NCI-H1417 treated with DMSO at 0.1 percent for 48 hours (cell line): ENCODE results near the gene M1AP.

Experiments
- DNase-seq: peaks from one replicate; lab custom pipeline; 2025; lab: John Stamatoyannopoulos, UW

Gene M1AP

DNA sequence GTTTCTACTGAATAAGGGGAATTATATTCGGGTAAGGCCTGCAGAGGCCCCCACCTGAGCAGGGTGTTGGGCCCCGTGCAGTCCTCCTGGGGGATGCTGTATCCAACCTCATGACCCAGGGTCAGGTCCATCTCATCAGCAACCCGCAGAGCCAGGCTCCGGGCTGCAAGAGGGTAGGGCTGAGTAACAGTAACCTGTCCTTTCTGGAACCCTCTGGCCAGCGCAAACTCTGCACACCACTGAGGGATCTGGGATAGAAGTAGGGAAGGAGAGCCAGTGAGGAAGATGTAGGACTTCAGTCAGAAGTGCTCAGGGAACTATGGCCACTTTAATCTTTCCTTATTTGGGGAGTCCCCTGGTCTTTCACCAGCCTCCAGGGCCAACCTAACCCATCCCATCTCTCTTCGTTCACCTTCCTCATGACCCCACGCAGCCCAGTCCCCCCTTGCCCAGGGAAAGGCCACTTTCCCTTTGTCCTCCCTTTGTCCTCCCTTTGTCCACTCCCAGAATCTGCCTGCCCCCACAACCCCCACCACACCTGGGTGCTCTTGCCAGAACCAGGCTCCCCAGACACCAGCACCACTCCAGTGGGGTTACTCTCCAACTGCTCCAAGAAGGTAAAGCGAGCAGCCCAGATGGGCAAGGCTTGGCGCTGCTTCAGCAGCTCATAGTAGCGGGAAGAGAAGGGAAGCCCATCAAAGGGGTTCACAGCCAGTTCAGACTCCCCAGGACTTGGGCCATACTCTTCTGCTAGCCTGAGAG is 123.0 kb downstream of the M1AP start:
- DNase-seq: no peak

DNA sequence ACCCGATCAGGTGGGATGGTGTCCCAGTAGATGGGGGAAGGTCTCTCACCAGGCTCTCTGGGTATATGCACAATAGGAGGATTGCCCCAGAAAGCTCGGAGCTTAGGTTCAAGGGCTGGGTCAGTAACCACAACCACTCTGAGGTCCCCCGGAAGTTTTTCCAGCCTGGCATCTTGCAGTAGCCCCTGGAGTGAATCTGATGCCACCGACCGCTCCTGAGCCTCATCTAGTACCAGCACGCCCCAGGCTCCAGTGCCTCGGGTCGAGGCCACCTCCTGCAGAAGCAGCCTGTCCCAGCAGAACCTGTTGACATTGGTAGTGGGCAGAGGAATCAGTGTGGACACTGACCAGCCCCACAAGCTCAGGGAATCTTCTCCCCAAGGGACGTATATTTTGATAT is 124.1 kb downstream of the M1AP start:
- DNase-seq: no peak

DNA sequence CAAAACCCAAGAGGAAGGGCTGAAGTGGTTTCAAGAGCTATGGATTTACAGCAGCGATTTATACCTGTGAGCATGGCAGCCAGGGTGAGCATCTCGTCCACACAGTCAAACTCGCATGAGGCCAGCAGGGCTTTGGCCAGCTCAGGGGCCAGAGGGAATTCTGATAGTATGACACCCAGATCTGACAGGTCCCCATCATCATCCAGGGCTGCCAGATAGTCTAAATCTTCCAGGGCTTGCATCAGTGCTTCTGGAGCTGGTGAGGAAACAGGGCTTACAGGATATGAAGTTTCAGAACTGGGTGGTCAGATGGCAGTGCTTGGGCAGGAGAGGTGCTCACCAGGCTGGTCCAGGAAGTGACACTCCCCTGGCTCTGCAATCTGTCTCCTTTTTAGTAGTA is 125.6 kb downstream of the M1AP start:
- no peak for DNase-seq

DNA sequence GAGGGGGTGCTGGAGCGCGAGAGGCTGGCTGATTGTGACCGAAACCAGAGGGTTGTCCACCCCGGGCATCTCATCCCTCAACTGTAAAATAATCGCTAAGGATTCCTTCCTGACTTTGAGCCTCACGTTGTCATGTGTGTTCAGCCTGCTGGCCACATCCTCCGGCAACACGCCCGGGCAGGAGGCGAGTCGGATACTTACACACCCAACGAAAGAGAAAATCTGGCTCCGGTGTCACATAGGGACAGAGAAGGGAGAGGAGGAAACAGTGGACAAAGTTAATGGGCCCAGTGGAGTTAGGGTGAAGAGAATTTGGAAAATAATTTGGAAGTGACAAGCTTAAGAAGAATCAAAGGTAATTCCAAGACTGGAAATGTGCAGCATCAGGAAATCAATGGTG is 131.5 kb downstream of the M1AP start:
- no peak for DNase-seq

DNA sequence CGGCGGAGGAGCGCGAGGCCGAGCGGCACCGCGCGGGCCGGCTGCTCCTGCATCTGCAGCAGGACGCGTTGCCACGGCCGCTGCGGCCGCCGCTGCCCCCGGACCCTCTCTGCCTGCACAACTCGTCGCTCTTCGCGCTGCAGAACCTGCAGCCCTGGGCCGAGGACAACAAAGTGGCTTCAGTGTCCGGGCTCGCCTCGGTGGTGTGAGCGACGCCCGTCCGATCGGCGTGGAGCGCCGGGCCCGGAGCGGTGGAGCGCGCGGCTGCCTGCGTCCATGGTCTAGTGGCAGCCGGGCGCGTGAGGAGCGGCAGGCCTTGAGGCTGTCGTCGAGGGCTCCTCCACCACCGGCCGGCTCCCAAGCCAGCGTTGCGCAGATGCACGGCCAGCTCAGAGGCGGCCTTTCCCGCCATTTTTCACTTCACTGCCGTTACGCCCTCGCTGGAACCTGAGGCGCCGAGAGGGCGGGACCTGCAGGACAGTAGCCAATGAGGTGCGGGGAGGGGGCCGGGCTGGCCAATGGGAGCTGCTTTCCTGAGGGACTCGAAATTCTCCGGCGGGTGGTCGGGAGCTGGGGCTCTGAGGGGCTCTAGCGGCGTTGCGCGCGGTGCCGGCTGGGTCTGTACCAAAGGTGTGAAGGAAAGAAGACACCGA is 132.0 kb downstream of the M1AP start:
- no peak for DNase-seq

DNA sequence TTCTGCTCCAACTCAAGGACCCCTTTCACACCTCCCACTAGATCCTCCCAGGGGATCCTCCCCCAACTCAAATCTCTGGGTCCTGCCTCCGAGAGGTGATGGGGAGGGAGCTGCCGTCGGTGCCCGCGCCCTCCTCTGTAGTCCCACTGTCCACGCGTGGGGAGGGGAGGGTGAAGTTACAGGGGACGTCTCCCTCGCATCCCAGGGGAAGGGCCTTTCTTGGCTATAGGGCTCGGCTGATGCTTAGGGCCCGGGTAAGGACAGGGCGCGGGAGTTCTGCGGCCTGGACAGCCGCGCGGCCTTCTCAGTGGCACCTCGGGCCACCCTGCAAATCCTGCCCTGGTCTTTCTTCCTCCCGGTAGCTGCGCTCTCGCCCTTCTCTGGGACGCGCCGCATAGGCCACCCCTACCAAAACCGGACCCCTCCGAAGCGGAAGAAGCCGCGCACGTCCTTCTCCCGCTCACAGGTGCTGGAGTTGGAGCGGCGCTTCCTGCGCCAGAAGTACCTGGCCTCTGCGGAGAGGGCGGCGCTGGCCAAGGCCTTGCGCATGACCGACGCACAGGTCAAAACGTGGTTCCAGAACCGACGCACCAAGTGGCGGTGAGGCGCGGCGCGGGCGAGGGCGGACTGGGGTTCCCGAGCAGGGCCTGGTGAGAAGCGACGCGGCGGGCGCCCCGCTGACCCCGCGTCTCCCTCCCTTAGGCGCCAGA is 132.7 kb downstream of the M1AP start:
- DNase-seq: no peak

DNA sequence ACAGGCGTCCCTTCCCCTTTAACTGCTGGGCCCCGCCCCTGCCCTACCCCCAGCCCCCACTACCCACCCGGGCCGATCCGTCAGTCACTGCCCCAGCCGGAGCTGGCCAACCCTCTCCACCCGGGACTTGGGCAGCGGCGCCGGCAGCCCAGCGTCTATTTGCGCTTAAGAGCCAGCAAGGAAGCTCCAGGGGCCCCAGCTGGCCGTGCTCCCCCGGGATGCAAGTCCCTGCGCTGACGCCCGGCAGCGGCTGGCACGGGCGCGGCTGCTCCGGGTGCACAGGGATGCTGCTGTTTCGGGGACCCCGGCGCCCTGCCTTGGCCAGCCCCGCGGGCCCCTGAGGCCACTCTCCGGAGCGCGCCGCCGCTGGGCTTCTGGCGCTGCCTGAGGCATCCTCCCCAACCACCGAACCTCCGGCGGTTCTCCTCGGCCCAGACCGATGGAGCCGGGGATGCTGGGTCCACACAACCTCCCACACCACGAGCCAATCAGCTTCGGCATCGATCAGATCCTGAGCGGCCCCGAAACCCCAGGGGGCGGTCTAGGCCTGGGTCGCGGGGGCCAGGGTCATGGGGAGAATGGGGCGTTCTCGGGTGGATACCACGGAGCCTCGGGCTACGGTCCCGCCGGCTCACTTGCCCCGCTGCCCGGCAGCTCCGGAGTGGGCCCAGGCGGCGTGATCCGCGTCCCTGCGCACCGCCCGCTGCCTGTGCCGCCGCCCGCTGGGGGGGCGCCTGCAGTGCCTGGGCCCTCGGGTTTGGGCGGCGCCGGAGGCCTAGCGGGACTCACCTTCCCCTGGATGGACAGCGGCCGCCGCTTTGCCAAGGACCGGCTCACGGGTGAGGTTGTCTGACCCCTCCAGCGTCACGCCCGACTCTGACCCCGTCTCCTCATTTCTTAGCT is 133.5 kb downstream of the M1AP start, which contains the start of gene TLX2:
Gene TLX2 (plus strand): TSS at position 83 of the 903 bp plus-strand sequence. CDS start 357 bp downstream, at position 440.
- DNase-seq: no peak

DNA sequence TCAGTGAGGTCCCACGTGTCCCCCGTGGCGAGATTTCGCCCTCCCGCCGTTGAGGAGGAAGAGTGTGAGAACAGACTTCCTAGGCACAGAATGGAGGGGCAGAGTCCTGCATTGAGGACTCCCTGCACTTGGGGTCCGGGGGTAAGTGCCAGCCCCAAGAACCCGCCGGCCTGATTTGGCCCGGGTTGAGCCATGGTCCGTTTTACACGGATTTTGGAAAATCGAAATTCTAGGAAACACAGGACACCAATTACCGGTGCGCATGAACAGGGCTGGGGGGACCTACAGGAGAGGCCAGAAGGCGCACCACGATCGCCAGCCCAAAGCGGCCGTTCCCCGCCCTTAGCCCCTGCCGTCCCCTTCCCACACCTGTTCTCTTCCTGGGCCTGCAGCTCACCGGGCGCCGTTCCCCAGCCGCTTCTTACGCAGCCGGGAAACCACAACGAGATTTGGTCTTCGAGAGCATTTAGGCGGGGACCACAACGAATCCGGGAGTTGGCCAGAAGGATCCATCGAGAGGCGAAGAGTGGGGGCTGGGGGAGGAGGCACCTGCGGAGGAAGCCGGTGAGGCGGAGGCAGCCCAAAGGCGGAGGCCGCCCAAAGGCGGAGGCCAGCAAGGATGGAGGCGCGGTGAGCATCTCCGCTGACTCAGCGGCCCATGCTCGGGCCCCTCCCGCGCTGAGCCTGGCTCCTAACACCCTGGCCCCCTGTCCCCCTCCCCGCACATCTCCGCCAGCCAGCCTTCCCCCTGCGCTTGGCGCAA is 134.3 kb downstream of the M1AP start:
- DNase-seq: no peak

DNA sequence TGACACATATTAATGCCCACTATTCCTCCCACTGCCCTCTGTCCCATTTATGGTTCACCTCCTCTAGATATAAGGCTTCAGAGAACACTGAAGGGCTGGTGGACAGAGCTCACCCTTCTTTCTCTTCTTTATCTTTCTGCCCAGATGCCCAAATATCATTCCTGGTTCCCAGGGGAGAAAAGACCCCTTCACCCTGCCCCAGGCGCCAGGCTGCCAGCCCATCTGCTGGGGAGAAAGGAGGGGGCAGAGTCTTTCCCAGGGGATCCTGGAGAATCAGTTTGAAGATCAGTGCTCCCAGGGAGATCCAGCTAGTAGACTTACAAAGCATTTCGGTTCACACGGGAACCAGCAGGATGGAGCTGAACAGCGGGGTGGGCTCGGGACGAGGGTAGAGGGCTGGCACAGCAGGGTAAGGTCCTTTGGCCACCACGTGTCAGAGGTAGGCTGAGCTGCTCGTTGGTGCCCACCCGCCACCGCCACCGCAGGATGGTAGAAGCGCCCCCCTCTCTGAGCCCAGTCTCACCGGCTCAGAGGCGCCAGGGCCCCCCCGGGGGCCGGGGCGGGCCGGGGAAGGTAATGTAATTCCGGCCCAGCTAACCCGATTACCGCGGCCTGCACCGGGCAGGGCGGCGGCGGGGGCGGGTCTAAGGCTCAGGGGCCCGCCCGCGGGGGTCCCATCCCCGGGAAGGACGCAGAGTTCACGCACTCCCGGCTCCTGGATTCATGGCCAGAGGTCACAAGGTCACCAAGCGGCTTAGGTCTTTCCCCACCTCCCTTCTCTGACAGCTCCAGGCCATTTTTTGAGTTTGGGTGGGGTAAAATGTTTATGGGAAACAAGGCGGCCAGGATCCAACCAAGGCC is 135.2 kb downstream of the M1AP start:
- no peak for DNase-seq

DNA sequence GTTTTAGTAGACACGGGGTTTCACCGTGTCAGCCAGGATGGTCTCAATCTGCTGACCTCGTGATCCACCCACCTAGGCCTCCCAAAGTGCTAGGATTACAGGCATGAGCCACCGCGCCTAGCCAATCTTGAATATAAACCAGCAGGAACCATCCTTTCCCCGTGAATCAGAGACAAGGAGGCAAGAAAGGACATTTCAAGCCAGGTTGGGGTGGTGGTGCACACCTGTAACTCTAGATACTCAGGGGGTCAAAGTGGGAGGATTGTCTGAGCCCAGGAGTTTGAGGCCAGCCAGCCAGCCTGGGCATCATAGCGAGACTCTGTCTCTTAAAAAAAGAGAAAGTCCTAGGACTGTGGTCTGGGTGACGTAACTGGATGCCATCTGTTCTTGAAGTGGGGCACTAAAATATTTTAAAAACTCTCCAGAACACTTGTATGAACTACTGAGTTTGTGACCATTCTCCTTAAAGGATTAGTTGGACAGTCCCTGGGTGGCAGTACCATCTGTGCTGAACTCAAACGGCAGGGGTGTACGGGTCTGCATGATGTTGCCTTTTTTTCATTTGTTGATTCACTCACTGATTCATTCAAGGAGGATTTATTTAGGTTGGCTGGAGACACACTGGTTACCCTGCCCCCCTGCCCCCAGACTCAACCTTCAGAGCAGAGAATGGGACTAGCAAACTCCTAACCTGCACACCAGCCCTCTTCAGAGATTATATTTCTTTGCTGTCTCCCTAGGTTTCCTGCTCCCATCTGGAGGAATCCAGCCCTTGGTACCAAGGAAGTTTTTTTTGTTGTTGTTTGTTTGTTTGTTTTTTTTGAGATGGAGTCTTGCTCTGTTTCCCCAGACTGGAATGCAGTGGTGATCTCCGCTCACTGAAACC is 136.8 kb downstream of the M1AP start:
- no peak for DNase-seq

DNA sequence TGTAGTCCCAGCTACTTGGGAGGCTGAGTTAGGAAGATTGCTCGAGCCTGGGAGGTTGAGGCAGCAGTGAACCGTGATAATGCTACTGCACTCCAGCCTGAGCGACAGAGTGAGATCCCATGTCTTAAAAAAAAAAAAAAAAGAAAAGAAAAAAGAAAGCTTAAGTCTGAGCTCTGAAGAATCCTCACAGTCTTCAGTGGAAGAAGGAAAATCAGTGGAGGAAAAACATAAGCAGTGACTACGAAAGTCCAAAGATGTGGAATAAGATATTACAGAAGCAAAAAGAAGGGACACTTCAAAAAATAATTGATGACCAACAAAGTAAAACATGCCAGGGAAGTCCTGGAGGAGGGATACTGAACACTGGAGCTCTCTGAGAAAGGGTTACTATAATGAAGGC is 137.9 kb downstream of the M1AP start:
- no peak for DNase-seq

DNA sequence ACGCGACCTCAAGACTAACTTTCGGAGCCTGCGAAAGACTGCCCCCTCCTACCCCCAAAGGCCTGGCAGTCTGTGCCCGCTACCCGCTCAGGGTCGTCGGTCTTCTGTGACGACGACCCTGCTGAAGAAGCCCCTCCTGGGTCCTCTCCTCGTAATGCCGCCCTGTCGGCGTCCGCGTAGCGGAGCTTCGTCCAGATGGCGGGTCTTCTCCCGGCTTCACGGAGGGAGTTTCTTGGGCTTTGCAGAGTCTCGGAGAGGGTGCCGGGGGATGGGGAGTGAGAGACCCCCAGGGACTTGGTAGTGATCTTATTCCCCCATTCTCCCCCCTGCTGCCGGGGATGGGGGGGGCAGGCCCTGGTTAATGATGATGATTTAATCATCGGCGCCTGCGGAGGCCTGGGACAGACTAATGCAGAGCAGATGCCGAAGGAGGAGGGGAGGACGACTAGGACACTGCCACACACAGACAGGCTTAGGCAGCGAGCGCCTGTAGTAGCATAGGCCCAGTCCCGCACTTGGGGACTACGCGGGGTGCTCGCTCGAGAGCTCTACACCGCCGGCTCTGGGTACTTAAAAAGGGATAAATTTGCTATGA is 140.1 kb downstream of the M1AP start:
- no peak for DNase-seq
